ENCODE results near the gene GPR152. TPM values are rescaled to one million over a fixed set of nuclear protein-coding genes. Genes with fewer than 3 reads are reported as not detected.

GPR152 gene
- total RNA-seq, 2 experiments from 2014 or later = not detected

- Histone ChIP-seq H3K36me3 (ENCODE audit: insufficient read depth, low read length) (peaks cover 6% of the 10 kb centered on the region), H3K9me3 (ENCODE audit: control insufficient read depth in 1 of 2, insufficient read depth in 1 of 2, low read length in 2 of 2) (no peaks in the 10 kb centered on the region), H3K4me1 (ENCODE audit: insufficient read depth, low read length) (peaks cover 43% of the 10 kb centered on the region), H3K4me3 (ENCODE audit: low read length) (no peak overlapping the region), H3K27me3 (ENCODE audit: control insufficient read depth in 1 of 2, insufficient read depth in 2 of 2, low read length in 2 of 2) (no peaks in the 10 kb centered on the region), H3K27ac (ENCODE audit: low read depth in 1 of 2, low read length in 2 of 2) (no peak overlapping the region)
- peak overlapping the region; percentile 86 for H3K4me3 Mint-ChIP-seq
- no peaks in the 10 kb centered on the region for H3K27me3 Mint-ChIP-seq
- H3K4me1 Mint-ChIP-seq (ENCODE audit: low read depth) = peaks cover 28% of the 10 kb centered on the region
- ATAC-seq (ENCODE audit: poor library complexity) = no peak
- intact Hi-C loops (cut with DNase I, micrococcal nuclease) = no loop called here
- H3K36me3 Mint-ChIP-seq (ENCODE audit: low read depth) = no peaks in the 10 kb centered on the region
- ChIA-PET CTCF (interaction anchor here (1.9 to 3.0 kb wide), 3 partner anchors 32 to 69 kb away, joined by 8 to 28 read pairs (median 11); partner anchors contain the start of genes PITPNM1 and PPP1CA), POLR2A (interaction anchor here (2.7 to 8.5 kb wide), 4 partner anchors 14 to 69 kb away, joined by 24 to 131 read pairs (median 66); partner anchors contain the start of genes AIP, PPP1CA, PTPRCAP and TBC1D10C)
- H3K9me3 Mint-ChIP-seq = no peaks in the 10 kb centered on the region
- DNase-seq = no peak
- no peak for TF ChIP-seq CTCF (IDR thresholded peaks at IDR 0.05)
- peak overlapping the region; percentile 84 for H3K27ac Mint-ChIP-seq
These were observed 17.9 kb upstream of the GPR152 start for GRCh38 chr11:67470337-67471002.

GRCh38 chr11:67469508-67469811, 16.9 kb upstream of the GPR152 start:
- ChIA-PET POLR2A (interaction anchor here (0.8 to 8.5 kb wide), 14 partner anchors 15 to 117 kb away, joined by 3 to 131 read pairs (median 12); partner anchors contain the start of genes AIP, PITPNM1, PPP1CA and PTPRCAP), CTCF (interaction anchor here (0.7 to 3.0 kb wide), 11 partner anchors 11 to 118 kb away, joined by 3 to 28 read pairs (median 4); partner anchors contain the start of genes PITPNM1, PPP1CA, RAD9A and TBC1D10C)
- peak overlapping the region; percentile 83 for H3K4me3 ChIP-seq (ENCODE audit: low read length)
- no peaks in the 10 kb centered on the region for H3K27me3 ChIP-seq (ENCODE audit: control insufficient read depth in 1 of 2, insufficient read depth in 2 of 2, low read length in 2 of 2)
- Mint-ChIP-seq H3K36me3 (ENCODE audit: low read depth) (no peaks in the 10 kb centered on the region), H3K27me3 (no peaks in the 10 kb centered on the region), H3K4me3 (peak overlapping the region; percentile 86), H3K4me1 (ENCODE audit: low read depth) (peaks cover 39% of the 10 kb centered on the region), H3K9me3 (no peaks in the 10 kb centered on the region), H3K27ac (peak overlapping the region; percentile 84)
- H3K36me3 ChIP-seq (ENCODE audit: insufficient read depth, low read length) = peaks cover 6% of the 10 kb centered on the region
- no peak for TF ChIP-seq CTCF (IDR thresholded peaks at IDR 0.05)
- no peaks in the 10 kb centered on the region for H3K9me3 ChIP-seq (ENCODE audit: control insufficient read depth in 1 of 2, insufficient read depth in 1 of 2, low read length in 2 of 2)
- H3K27ac ChIP-seq (ENCODE audit: low read depth in 1 of 2, low read length in 2 of 2) = peak overlapping the region; percentile 66 to 77
- ATAC-seq (ENCODE audit: poor library complexity) (no peak), DNase-seq (no peak)
- H3K4me1 ChIP-seq (ENCODE audit: insufficient read depth, low read length) = peaks cover 52% of the 10 kb centered on the region
- intact Hi-C loops (cut with DNase I, micrococcal nuclease) = loop anchor here (1.0 to 5.0 kb wide), 10 partner anchors 13 to 78 kb away; partner anchors contain the start of genes CARNS1 (in 1 of the 2), PPP1CA (in 1 of the 2), PTPRCAP (in 1 of the 2) and RAD9A (in 1 of the 2)

GRCh38 chr11:67468759-67469507, 16.4 kb upstream of the GPR152 start, which contains the start of gene TMEM134:
Gene TMEM134, minus strand, starts transcription at chr11:67469251. Its CDS starts 59 bp downstream, at chr11:67469192.
- Mint-ChIP-seq H3K4me3 (peak within 1 kb of the TSS; percentile 91), H3K4me1 (ENCODE audit: low read depth) (peaks cover 43% of the 10 kb centered on the region), H3K9me3 (no peaks in the 10 kb centered on the region), H3K27me3 (no peaks in the 10 kb centered on the region), H3K27ac (peak within 1 kb of the TSS; percentile 88), H3K36me3 (ENCODE audit: low read depth) (no peaks in the 10 kb centered on the region)
- peaks cover 57% of the 10 kb centered on the region for H3K4me1 ChIP-seq (ENCODE audit: insufficient read depth, low read length)
- TF ChIP-seq CTCF (IDR thresholded peaks at IDR 0.05) = no peak
- ChIA-PET CTCF (interaction anchor here (0.7 to 3.0 kb wide), 16 partner anchors 11 to 118 kb away, joined by 3 to 28 read pairs (median 4); partner anchors contain the start of genes AIP, PITPNM1, PPP1CA and RAD9A), POLR2A (interaction anchor here (0.5 to 8.5 kb wide), 23 partner anchors 9 to 229 kb away, joined by 3 to 131 read pairs (median 7); partner anchors contain the start of genes AIP, CDK2AP2, PITPNM1 and POLD4)
- peak within 1 kb of the TSS; percentile 66 to 81 for H3K27ac ChIP-seq (ENCODE audit: low read depth in 1 of 2, low read length in 2 of 2)
- intact Hi-C loops (cut with DNase I, micrococcal nuclease) = loop anchor here (1.0 to 5.0 kb wide), 10 partner anchors 13 to 78 kb away; partner anchors contain the start of genes CARNS1 (in 1 of the 2), PPP1CA (in 1 of the 2), PTPRCAP (in 1 of the 2) and RAD9A (in 1 of the 2)
- ATAC-seq (ENCODE audit: poor library complexity) = peak; percentile 71
- peak within 1 kb of the TSS; percentile 83 for H3K4me3 ChIP-seq (ENCODE audit: low read length)
- H3K27me3 ChIP-seq (ENCODE audit: control insufficient read depth in 1 of 2, insufficient read depth in 2 of 2, low read length in 2 of 2) = no peaks in the 10 kb centered on the region
- DNase-seq = peak; percentile 86 to 96 (median 92)
- H3K9me3 ChIP-seq (ENCODE audit: control insufficient read depth in 1 of 2, insufficient read depth in 1 of 2, low read length in 2 of 2) = no peaks in the 10 kb centered on the region
- peaks cover 6% of the 10 kb centered on the region for H3K36me3 ChIP-seq (ENCODE audit: insufficient read depth, low read length)
